AML-193 (cell line): ENCODE measurements around the gene FOXE3.
"Not testable (repeated sequence)": the region's sequence is repeated elsewhere in the genome, so short reads cannot be mapped to it uniquely, and the experiment has no call there.

ENCODE experiments used
- DNase-seq, 2 experiments: peaks; one replicate each; lab custom pipeline; 2025; lab: John Stamatoyannopoulos, UW

Gene FOXE3

DNA sequence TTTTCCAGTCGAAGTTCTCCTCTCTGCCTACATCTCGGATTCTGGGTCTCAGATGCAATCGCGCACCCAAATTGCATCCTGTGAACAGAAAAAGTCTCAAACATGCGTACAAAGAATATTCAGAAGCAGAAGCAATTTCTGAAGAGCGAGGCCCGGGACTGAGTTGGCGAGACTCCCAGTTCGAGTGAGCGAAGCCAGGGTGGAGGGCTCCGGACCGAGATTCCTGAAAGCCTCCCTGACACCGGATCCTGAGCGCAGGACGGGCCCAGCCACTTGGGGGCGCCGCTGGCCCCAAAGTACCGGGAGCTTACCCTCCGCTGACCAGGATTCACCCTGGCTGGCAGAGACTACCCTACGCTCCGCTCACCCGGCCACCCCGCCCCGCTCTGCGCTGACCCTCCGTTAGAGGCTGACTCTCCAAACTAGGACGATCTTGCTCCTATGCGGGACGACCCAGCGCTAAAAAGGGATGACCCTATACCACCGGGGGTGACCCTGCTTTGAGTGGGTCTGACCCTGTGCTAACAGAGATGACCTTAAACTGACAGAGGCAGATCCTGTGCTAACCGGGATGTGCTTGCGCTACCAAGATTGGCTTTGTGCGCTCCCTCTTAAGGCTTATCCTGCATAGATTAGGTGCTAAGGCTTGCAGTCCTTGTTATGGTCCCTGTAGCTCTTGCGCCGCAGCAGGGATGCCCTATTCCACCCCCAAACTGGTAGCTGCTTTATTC, 33.9 kb downstream of the FOXE3 start:
- DNase-seq, result no peak

- no peak for DNase-seq
Measured at GRCh38 chr1:47450606-47451005, 34.5 kb downstream of the FOXE3 start.

DNA sequence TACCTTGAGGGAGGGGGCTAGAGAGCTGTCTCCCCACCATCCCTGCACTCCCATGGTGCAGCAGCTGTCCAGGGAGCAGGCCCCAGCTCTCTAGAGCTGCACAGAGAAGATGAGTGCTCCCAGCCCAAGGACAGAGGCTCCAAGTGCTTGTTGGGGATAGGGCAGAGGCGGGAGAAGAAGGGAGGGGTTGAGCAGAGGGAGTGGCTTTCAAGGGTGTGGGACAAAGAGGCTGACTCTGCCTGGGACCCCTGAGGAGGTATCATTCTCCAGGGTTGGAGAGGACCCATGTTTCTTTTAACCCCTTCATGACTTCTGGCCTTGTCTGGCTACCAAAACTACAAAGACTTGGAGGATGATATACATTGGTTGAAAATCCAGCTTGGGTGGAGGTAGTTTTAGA, 36.3 kb downstream of the FOXE3 start:
- no peak for DNase-seq

DNA sequence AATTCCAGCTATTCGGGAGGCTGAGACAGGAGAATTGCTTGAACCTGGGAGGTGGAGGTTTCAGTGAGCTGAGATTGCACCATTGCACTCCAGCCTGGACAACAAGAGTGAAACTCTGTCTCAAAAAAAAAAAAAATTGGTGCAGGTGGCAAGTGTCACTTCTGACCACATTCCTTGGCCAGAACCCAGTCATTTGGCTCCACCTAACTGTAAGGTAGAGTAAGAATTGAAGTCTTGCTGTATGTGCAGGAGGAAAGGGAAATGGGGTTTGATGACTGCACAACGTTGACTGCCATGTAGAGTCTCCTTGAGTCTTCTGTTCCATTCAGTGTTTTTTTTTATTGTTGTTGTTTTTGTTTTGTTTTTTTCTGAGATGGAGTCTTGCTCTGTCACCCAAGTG, 37.8 kb downstream of the FOXE3 start:
- DNase-seq, result not testable (repeated sequence)

DNA sequence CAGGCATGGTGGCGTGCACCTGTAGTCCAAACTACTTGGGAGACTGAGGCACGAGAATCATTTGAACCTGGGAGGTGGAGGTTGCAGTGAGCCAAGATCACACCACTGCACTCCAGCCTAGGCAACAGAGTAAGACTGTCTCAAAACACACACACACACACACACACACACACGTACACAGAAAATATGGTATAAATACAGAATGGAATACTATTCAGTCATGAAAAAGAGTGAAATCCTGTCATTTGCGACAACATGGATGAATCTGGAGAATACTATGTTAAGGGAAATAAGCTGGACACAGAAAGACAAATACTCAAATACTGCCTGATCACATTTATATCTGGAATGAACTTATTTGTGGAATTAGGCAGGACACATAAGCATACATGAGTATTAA, 40.2 kb downstream of the FOXE3 start:
- DNase-seq, result no peak

DNA sequence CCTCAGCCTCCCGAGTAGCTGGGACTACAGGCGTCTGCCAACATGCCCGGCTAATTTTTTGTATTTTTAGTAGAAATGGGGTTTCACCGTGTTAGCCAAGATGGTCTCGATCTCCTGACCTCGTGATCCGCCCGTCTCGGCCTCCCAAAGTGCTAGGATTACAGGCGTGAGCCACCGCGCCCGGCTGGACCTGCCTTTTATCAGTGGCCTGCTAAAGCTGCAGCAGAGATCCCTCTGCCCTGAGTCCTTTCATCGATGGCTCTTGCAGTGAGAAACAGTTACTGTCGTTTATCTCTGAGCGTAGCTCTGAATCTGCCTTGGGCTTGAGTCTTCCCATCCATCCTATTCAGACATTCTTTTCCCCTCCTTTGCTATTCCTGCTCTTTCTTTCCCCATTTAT, 41.5 kb downstream of the FOXE3 start:
- not testable (repeated sequence) for DNase-seq

DNA sequence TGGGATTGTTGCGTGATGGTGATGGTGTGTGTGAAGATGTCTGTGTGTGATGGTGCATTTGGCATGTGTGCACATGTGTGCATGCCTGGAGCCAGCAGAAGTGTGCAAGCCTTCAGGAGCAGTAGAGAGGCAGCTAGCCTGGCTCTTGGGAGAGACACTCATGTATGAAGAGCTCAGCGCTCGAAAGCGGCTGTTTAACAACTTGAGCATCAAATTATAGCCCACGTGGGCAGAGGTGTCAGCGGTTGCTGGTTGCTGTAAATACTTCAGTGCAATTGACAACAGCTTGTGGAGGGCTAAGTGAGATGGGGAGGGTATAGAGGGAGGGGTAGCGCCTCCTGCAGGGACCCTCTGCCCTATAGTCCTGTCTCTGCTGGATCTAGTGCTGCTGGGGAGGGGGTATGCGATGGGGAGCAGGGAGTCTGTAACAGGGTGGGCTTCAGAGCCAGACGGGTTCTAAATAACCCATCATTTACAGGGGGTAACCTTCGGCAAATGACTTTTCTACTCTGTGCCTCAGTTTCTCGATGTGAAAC, 43.2 kb downstream of the FOXE3 start:
- no peak for DNase-seq

DNA sequence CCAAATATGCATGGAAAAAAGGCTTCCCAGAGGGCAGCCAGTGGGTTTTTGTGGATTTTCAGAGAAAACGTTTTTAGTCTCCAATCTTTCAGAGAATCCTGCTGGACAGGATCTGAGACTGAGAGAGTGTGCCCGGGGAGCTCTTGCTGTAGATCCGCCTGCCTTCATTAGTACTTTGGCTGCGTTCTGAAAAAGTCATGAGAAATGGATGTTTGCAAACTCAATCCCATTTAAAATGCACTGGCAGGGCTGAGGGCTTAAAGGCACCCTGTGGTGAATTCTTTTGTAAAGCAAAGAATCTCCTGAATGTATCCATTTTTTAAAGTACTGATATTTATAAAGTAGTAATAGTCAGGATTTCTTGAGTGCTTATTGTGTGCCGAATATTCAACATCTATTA, 44.0 kb downstream of the FOXE3 start:
- DNase-seq, result no peak

- no peak for DNase-seq
Measured at GRCh38 chr1:47460456-47460855, 44.4 kb downstream of the FOXE3 start.

- no peak for DNase-seq
Measured at GRCh38 chr1:47465605-47466004, 49.5 kb downstream of the FOXE3 start.
